ENCODE measurements around the gene KIF13A.
"Not testable (repeated sequence)": the region's sequence is repeated elsewhere in the genome, so short reads cannot be mapped to it uniquely, and the experiment has no call there.

Gene KIF13A

DNA sequence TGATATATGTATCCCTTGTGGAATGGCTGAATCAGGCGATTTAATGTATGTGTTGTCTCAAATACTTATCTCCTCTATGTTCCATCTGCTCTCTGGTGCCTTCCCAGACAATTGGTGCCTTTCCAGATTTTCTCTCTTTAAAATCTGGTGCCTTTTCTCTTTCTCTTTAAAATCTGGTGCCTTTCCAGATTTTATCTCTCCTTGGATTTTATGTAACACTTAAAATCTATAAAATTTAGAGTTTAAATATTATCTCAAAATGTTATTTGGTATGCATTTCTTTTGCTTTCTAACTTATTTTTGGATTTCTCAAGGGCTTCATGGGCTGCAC lies 116.3 kb downstream of the KIF13A start:
- no peak for DNase-seq (ENCODE audit: low spot score)

DNA sequence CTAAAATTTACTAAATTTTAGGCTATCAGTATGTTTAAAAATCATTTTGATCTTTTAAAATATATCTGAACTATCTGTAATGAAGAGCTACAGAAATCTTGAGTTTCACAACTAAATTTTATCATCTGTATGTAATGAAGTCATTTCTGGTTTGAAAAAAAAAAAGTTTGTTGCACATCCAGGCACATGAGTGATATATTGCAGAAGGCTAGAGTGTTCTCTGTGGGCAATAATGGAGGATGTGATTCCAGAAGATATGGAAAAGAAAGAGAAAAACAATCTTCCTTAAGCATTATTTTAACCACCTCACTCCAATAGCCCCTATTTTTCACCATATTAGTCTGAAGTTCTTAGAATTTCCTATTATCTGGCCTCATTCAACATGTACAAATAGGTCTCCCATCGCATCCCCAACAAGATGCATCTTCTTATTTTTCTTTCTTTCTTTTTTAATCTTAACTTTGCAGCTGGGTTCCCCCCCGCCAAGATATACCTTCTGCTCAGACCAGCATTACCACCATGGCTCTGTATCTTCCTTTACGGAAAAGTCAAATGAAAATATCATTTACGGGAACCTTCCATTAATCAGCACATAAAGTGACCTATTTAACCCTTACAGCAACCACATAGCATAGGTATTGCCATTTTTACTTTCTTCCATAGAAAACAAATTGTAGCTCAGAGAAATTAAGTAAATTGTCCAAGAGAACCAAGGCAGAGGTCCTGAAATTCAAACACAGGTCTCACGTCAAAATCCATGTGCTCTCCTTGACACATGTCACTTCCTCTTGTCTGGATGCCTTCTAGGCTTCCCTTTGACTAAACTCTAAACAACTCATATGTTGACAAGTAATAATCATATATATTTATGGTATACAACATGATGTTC lies 116.9 kb downstream of the KIF13A start:
- DNase-seq (ENCODE audit: low spot score), result no peak

DNA sequence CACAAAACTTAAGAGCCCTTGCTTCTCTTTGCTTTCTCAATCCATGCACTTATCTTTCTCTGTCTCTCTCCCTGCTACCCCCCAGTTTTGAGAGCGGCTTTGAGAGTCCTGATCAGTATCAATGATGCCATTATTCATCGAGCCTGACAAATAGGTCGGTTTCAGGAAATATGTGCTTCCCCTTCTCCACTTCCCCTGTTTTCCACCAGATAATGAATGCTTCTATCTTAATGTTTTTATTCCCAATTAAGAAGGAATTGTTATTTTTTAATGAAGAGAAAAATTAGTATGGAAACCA lies 117.7 kb downstream of the KIF13A start:
- DNase-seq (ENCODE audit: low spot score), result no peak

DNA sequence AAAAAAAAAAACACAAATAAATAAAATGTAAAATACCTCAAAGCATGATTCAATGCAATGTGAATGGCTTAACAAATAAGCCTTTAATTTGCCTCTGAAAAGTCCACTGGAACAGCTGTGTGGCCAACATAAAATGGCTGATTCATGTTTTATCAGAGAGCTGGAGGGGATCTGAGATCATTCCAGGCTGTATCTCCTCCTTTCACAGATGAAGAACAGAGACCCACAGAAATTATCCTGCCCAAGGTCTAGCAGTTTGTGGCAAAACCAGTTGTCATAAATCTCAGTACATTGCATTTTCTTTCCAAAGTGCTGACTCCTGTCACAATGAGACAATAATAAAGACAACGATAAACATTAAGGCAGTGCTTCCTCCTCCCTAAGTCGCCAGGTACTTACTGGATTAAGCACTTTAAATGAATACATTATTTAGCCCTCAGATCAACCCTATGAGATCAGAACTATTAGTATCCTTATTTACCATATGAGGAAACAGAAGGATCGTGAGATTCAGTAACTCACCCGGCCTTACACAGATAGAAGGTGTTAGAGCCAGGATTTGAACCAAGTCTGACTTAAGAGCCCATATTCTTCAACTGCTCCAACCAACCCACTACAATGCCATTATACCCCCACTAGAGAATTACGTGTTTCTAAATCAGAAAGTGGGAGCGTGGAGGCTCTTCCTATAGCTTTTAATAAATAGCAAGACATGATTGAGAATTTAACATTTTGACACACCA lies 118.3 kb downstream of the KIF13A start:
- DNase-seq (ENCODE audit: low spot score), result no peak

DNA sequence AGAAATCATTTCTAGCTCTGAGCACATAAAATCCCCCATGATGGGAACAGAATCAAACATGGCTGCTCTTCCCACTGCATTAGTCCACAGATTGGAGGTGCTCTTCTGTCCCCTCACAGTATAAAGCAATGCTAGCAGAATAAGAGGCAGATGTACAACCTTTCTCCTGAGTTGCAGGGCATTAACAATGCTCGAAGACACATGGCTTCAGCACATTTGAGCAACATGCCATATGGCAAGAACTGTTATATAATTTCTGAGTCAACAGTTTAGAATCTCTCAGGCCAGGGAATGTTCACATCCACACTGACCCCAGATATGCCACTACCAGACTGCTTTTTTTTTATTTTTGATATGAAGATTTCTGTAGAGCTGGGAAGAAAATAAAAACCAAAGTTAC lies 119.6 kb downstream of the KIF13A start:
- no peak for DNase-seq (ENCODE audit: low spot score)

DNA sequence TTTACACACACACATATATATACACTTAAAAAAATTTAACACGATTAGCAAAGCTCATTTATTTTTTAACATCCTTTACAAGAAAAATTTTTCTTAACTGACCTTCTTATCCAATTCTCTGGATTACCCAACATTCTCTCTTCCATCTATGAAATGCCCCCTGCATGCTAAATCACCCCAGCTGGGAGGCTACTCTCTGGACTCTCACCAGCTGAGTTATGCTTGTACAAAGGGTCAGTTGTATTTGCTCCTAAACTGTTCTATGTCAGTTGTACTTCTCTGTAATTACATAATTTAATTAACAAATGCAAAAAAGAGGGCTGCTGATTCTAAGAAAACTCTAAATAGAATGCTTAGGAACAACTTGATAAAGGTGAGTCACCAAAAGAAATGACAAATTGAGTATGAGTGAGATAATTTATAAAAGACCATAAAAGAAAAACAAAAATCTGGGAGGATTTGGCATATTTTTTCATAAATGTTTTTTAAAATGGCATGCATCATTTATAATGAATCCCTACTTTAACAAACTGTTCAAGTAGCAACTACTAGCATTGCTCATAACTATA lies 120.5 kb downstream of the KIF13A start:
- no peak for DNase-seq (ENCODE audit: low spot score)

DNA sequence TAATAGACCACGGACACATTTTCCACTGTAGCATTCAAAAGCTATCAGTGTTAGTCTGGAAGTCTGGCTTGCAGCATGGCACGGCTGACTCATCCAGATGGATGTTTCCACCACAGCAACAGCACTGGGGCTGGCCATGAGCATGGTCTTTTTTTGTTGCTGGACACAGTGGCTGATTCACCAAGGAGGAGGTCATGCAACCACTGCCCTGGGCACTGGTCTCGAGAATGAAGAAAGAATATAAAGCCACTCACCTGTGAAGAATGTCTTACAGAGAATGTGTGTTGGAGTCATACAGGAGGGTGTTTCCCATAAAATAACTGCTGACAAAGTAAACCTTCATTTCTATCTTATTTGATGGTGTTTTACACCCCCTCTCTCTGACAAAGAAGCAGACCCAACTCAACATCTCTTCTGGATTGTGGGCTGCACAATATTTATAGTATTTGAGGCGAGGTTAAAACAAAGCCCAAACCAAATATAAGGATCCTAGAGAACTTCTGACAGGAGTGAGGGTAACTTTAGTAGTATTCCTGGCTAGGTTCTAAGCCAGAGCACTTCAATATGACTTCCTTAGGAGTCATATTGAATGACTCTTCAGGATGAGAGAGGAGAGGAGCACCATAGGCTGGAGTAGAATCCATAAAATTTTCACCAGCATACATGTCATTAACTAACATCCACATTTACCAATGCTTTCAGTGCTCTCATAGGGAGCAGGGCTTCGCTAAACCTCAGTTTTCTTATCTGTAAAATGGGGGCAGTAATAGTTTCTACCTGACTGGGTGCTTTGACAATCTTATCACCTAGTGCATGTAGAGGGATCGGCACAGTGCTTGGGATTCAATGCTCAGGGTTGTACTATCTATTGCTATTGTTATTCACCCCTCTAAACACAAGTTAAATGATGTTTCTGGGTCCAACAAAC lies 121.4 kb downstream of the KIF13A start:
- peak; percentile 84 for DNase-seq (ENCODE audit: low spot score)

DNA sequence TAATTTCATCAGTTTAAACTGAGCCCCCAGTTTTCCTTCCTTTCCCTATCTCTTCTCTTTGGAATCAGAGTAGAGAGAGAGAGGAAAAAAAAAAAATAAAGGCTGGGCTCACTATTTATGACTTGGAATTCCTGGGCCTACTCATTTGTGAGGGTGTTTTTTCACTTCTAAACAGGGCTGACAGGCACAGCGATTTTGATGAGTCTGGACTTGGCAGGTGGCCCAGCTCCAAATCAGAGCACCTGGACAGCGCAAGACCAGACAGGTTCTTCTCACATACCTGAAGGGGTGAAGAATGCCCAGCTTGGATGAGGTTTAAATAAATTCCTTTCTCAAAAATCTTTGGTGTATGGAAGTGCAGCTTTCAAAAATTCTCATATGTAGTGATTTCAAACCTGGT lies 122.2 kb downstream of the KIF13A start:
- no peak for DNase-seq (ENCODE audit: low spot score)

DNA sequence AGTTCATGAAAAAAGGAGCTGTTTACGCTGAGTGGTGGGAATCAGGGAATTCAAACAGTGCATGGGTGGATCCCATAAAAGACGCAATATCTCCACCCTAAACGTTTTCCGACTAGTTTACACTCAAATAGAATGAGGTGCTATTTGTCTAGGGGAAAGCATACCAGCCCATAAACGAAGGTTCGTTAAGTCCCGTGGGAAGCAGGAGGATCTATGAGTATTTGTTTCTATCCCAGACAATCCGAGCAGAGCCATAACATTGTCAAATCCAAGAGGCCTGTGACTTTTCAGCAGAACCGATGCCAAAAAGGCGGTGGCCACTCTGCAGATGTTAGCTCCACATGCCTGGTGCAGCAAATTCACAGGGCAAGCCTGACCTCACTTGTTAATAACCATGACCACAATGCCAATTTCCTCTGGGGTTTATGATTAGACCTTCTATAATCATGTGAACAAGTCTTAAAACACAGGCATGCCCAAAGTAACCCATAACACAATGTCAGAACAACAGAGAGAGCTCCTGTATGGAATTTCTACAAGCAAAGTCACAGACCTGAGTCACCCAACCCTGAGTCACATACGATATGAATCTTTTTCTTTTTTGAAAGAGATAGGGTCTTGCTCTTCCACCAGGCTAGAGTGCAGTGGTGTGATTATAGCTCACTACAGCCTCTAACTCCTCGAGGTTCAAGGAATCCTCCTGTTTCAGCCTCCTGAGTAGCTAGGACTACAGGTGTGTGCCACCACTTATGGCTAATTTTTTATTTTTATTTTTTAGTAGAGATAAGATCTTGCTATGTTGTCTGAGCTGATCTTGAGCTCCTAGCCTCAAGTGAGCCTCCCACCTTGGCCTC lies 123.3 kb downstream of the KIF13A start:
- peak; percentile 79 for DNase-seq (ENCODE audit: low spot score)

DNA sequence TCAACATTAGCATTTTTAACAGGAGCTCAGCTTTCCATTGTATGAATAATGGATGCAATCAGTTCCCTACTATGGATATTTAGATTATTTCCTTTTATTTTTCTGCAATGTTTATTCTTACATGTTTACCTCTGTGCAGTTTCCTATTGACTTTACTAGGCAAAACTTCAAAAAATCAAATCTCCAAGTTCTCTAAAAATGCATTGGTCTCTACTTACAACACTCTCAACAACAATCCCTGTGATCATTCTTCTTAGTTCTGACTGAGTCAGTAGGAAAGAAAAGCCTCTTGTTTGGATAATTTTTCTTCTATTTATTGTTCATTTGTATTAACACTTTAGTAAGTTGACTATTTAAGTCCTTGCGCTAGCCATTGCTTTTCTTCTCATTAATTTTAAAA lies 126.1 kb downstream of the KIF13A start:
- no peak for DNase-seq (ENCODE audit: low spot score)

DNA sequence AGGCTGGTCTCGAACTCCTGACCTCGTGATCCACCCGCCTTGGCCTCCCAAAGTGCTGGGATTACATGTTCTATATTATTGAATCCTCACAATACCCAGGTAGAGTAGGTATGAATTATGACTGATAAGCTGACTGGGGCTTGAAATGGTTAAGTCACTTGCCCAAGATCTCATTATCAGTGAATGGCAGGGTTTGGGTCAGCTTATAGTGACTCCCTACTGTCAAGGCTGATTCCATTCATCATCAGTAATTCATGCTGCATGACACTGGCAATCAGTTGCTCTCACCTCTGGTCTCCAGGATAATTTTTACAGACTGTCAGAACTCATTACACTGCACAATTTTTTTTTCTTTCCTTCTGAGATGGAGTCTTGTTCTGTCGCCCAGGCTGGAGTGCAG lies 127.6 kb downstream of the KIF13A start:
- DNase-seq (ENCODE audit: low spot score), result no peak

DNA sequence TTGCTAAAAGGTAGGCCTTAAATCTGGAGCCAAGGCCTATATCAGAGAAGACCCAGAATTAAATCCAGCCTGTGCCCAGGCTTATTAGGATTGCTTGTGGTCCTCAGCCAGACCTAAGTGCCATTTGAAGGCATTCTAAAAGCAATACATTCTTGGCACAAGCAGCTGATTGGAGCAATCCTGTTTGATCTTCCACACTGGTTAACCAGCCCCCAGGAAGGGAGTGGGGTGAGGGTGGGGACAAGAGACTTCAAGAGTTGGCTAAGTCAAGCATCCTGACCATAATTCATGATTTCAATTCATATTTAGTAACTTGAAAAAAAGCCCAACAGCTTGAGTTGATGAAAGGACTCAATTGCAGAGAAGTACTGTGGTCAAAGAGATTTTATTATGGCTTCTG lies 128.9 kb downstream of the KIF13A start:
- DNase-seq (ENCODE audit: low spot score), result no peak

DNA sequence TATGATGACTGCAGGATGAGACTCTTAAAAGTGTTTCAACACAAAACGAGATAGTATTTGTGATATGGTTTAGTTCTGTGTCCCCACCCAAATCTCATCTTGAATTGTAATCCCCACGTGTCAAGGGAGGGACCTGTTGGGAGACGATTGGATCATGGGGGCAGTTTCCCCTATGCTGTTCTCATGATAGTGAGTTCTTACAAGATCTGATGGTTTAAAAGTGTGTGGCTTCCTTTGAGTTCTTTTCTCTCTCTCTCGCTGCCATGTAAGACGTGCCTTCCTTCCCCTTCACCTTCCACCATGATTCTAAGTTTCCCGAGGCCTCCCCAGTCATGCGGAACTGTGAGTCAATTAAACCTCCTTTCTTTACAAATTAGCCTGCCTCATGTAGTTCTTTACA lies 130.2 kb downstream of the KIF13A start:
- DNase-seq (ENCODE audit: low spot score), result not testable (repeated sequence)

DNA sequence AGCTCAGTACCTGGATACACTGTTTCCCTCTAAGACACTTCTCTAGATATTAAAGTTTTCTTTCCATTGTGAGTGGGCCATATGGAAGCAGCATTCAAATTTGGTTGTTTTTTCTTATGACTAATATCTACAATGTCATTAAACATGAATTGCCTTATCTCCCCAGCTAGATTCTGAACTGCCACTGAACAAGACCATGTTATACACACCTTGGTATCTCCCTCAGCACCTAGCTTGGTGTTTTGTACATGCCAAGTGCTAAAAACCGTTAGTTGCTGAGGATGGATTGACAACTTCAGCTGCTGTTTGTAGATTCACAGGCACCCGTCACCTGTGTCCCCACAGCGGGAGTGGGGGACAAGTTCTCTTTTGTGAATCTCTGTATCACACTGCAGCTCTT lies 131.1 kb downstream of the KIF13A start:
- DNase-seq (ENCODE audit: low spot score), result no peak

DNA sequence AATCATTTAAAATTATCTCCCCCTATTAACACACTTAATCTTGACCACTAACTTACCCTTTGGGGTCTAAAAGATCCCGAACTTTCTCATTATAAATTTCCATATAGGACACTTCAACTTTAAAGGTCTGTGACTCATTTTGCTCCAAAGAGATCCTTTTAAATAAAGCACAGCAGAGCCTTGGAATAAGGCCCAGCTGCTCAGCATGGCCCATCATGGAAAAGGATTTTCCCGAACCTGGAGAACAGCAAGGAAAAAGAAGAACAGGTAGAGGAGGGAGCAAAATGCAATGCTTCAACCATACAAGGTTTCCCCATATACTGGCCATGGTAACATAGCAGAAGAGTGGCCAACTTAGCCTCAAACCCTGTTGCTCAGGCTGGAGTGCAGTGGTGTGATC lies 132.1 kb downstream of the KIF13A start:
- DNase-seq (ENCODE audit: low spot score), result no peak

DNA sequence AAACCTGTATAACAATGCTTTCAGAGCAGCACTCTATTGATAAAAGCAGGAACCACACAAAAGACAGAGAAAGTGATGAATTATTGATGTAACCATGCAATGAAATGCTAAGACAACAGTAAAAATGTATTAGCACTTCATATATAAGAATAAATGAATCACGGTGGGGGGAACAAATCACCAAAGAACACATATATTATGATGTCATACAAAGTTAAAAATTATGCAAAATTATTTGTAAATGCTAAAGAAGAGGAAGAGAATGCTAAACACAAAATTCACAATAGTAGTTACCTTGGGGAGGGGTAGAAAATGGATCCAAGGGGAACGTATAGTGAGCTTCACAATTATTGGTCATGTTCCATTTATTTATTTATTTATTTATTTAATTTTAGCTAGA lies 133.9 kb downstream of the KIF13A start:
- DNase-seq (ENCODE audit: low spot score), result no peak

DNA sequence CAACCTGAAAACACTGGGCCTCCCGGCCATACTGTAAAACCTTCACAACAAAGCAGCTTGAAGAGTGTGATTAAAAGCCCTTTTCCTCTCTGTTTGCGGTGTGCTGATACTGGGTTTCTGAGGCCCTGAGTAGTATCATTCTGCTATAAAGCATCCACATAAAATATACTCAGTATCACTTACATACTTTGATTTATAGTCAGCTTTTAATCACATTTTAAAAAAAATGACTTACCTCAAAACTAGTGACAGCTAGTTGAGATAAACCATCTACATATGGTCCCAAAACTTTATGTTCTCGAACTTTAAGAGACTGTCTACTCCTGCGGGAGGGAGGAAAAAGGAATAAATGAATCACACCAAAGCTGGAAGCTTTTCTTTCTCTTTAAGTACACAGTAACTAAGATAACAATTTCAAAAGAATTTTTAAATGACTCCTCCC lies 135.7 kb downstream of the KIF13A start:
- DNase-seq (ENCODE audit: low spot score), result no peak

DNA sequence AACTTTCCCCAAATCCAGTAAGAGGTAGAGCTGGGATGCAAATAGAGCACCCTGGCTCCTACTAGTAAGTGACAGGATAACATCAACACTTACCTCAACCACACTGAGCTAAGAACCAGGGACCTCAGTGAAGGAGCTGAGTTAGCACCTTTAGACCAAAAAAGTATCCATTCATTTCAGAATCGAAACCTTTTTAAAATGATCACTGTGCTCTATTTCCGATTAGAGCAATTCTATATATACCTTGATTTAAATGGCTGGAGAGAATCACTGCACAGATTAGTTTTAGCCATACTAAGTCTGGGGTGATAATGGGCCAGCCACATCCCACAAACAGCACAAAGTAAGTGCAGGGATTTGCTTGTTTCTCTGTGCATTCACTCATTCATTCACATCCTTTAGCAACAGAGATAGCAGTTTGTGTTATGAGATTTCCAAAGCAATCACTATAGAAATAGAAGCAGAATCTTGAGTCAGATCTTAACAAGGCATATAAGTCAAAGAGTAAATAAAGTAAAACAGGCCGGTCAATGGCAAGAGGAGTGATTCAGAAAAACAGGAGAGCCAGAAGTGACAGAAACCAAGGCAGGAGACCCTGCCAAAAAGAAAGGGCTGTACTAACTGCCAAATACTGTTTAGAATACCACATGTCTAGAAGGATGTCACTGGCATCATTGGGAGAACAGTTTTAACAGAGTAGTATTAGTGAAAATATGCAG lies 136.3 kb downstream of the KIF13A start:
- no peak for DNase-seq (ENCODE audit: low spot score)

DNA sequence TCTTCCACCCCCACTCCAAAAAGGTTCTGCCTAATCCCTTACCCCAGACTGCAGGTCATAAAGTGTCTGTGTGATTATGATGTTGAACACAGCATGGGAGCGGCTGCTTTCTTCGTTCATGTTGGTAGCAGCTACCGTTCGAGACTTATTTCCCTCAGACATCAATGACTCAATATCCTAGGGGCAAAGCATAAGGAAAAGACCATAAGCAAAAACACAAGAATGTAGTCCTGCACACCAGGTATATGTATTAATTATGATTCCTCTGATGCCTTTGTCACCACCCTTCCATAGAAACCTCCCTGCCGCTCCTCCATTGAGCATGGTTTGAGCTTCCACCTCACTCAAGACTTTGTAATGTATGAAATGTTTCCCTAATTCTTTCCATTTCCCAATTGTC lies 137.2 kb downstream of the KIF13A start:
- no peak for DNase-seq (ENCODE audit: low spot score)

DNA sequence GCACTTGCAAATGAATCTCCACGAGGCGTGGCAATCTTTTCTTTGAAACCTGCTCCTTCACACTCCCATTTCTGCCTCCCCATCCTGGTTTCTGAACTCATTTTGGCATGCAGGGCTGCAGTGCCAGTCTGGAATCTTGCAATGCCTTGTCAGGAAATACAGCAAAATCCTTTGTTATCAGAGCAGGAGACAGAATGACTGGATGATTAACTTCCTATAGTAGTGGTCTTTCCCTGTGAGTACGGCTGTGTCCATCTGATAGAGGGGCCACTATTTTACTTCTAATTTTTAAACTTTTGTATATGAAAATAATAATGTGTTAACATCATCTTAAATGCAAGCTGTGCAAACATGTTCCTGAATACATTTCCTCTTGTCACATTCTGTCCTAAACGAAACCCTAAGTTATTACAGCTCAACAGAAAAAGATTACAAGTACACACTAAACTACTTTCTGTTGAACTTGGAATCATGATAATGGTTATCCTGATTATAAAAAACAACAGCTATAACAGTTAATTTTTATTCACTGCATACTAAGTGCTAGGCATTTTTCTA lies 140.2 kb downstream of the KIF13A start:
- DNase-seq (ENCODE audit: low spot score), result no peak

All from RKO (cell line).